NCI-H1048 (cell line): ENCODE data around the gene BRF1.

ENCODE experiments used
- DNase-seq: peaks from one replicate; lab custom pipeline; 2025; lab: John Stamatoyannopoulos, UW

Gene BRF1

GRCh38 chr14:105226198-105226597, 74.6 kb downstream of the BRF1 start:
- DNase-seq, result no peak

GRCh38 chr14:105224845-105225570, 75.8 kb downstream of the BRF1 start:
- no peak for DNase-seq

GRCh38 chr14:105223770-105224544, 76.8 kb downstream of the BRF1 start:
- no peak for DNase-seq

- no peak for DNase-seq
Measured at GRCh38 chr14:105223260-105223659, 77.5 kb downstream of the BRF1 start.

- DNase-seq, result no peak
Measured at GRCh38 chr14:105221598-105222178, 79.1 kb downstream of the BRF1 start.

- no peak for DNase-seq
Measured at GRCh38 chr14:105220699-105221597, 79.9 kb downstream of the BRF1 start.

GRCh38 chr14:105219753-105220152, 81.0 kb downstream of the BRF1 start:
- DNase-seq, result no peak

- no peak for DNase-seq
Measured at GRCh38 chr14:105219043-105219612, 81.7 kb downstream of the BRF1 start.

GRCh38 chr14:105218611-105219010, 82.2 kb downstream of the BRF1 start:
- DNase-seq, result no peak

- DNase-seq, result no peak
Measured at GRCh38 chr14:105217774-105218173, 83.0 kb downstream of the BRF1 start.

- DNase-seq, result no peak
Measured at GRCh38 chr14:105216490-105217247, 84.1 kb downstream of the BRF1 start.

GRCh38 chr14:105215602-105216001, 85.2 kb downstream of the BRF1 start:
- no peak for DNase-seq

GRCh38 chr14:105214324-105214915, 86.4 kb downstream of the BRF1 start:
- DNase-seq, result no peak

GRCh38 chr14:105213361-105213760, 87.4 kb downstream of the BRF1 start:
- DNase-seq, result no peak

GRCh38 chr14:105212541-105213300, 88.1 kb downstream of the BRF1 start:
- no peak for DNase-seq

GRCh38 chr14:105211758-105212089, 89.1 kb downstream of the BRF1 start:
- no peak for DNase-seq

GRCh38 chr14:105211086-105211757, 89.6 kb downstream of the BRF1 start:
- no peak for DNase-seq

- DNase-seq, result no peak
Measured at GRCh38 chr14:105210266-105211025, 90.4 kb downstream of the BRF1 start.

- no peak for DNase-seq
Measured at GRCh38 chr14:105209646-105210045, 91.2 kb downstream of the BRF1 start.
